GM23338 (cell line): ENCODE data around the gene HOXA5. TPM values are rescaled to one million over a fixed set of nuclear protein-coding genes. Genes with fewer than 3 reads are reported as not detected.
A peak's percentile ranks its signal among the peaks of the same experiment; 100 is the strongest.

Experiments used
- ATAC-seq: fragments of 200-7000 bp; cut with Tn5 transposase; 3 replicates; pipeline ENCODE4 v1.9.1; 2020
- DNase-seq: peaks from one replicate; pipeline ENCODE4 v3.0.0-alpha.2; 2015; ENCODE audit warnings: low spot score
- H2AFZ ChIP-seq: fragments of 200-600 bp; sonication (generic); 2 replicates; pipeline ENCODE4 v1.8.0; 2016; ENCODE audit warnings: antibody characterized with exemption, mild to moderate bottlenecking, moderate library complexity
- H3F3A ChIP-seq: fragments of 200-600 bp; sonication (generic); replicated peaks from 2 replicates; pipeline ENCODE4 v1.8.0; 2017; ENCODE audit warnings: antibody characterized with exemption, mixed run types, low read depth
- H3K27ac ChIP-seq: fragments of 200-600 bp; sonication (generic); 2 replicates; pipeline ENCODE4 v1.6.1; 2016; ENCODE audit warnings: low read depth
- H3K27me3 ChIP-seq: fragments of 200-600 bp; sonication (generic); 2 replicates; pipeline ENCODE4 v1.8.0; 2016; ENCODE audit warnings: mild to moderate bottlenecking, mixed run types, moderate library complexity; ENCODE audit not compliant: insufficient read depth
- H3K36me3 ChIP-seq: fragments of 200-600 bp; sonication (generic); 2 replicates; pipeline ENCODE4 v1.8.0; 2016; ENCODE audit warnings: mild to moderate bottlenecking; ENCODE audit not compliant: insufficient read depth
- H3K4me1 ChIP-seq: fragments of 200-600 bp; sonication (generic); 2 replicates; pipeline ENCODE4 v1.8.0; 2016; ENCODE audit warnings: mild to moderate bottlenecking, moderate library complexity; ENCODE audit not compliant: insufficient read depth
- H3K4me2 ChIP-seq: fragments of 200-600 bp; sonication (generic); 2 replicates; pipeline ENCODE4 v1.7.1; 2017; ENCODE audit warnings: mixed run types
- H3K4me3 ChIP-seq: fragments of 200-600 bp; sonication (generic); 2 replicates; pipeline ENCODE4 v1.6.1; 2016; ENCODE audit warnings: mixed run types
- H3K79me2 ChIP-seq: fragments of 200-600 bp; sonication (generic); replicated peaks from 2 replicates; pipeline ENCODE4 v1.8.0; 2017; ENCODE audit warnings: mild to moderate bottlenecking; ENCODE audit not compliant: insufficient read depth
- H3K9me2 ChIP-seq: fragments of 200-600 bp; sonication (generic); 2 replicates; pipeline ENCODE4 v1.8.0; 2017; ENCODE audit not compliant: insufficient read depth
- H4K20me1 ChIP-seq: fragments of 200-600 bp; sonication (generic); replicated peaks from 2 replicates; pipeline ENCODE4 v1.8.0; 2017; ENCODE audit warnings: mild to moderate bottlenecking; ENCODE audit not compliant: insufficient read depth
- H3K27ac Mint-ChIP-seq: 2 replicates; pipeline ENCODE4 v1.8.0; 2020; ENCODE audit warnings: inconsistent platforms, mild to moderate bottlenecking, moderate library complexity, mixed read lengths
- H3K27me3 Mint-ChIP-seq: 3 replicates; pipeline ENCODE4 v1.8.0; 2022; ENCODE audit warnings: low read depth, mild to moderate bottlenecking, moderate library complexity, mixed read lengths, inconsistent platforms; ENCODE audit not compliant: insufficient read depth, poor library complexity
- H3K36me3 Mint-ChIP-seq: 3 replicates; pipeline ENCODE4 v1.8.0; 2021; ENCODE audit warnings: low read depth, mild to moderate bottlenecking, inconsistent platforms, moderate library complexity, mixed read lengths
- H3K4me1 Mint-ChIP-seq: 3 replicates; pipeline ENCODE4 v1.8.0; 2020; ENCODE audit warnings: mild to moderate bottlenecking, inconsistent platforms, mixed read lengths
- H3K4me3 Mint-ChIP-seq: 3 replicates; pipeline ENCODE4 v1.8.0; 2021; ENCODE audit warnings: moderate library complexity, mild to moderate bottlenecking, inconsistent platforms, mixed read lengths
- H3K9me3 Mint-ChIP-seq: 3 replicates; pipeline ENCODE4 v1.8.0; 2020; ENCODE audit warnings: moderate library complexity, mild to moderate bottlenecking, inconsistent platforms, mixed read lengths
- CREB1 ChIP-seq: fragments of 250-450 bp; sonication (Bioruptor Pico); IDR thresholded peaks from 2 replicates; pipeline ENCODE4 v1.5.0; 2020; ENCODE audit warnings: low read depth, mild to moderate bottlenecking, moderate library complexity
- EZH2 ChIP-seq: fragments of 200-600 bp; sonication (generic); IDR thresholded peaks from one replicate; pipeline ENCODE4 v1.8.0; 2017; ENCODE audit warnings: antibody characterized with exemption, mild to moderate bottlenecking, low read depth; ENCODE audit not compliant: unreplicated experiment
- EZH2phosphoT487 ChIP-seq: fragments of 200-600 bp; sonication (generic); IDR thresholded peaks from one replicate; pipeline ENCODE4 v1.8.1; 2018; ENCODE audit warnings: antibody characterized with exemption; ENCODE audit not compliant: unreplicated experiment
- JUNB ChIP-seq: IDR thresholded peaks from one replicate; pipeline ENCODE4 v1.6.1; 2016; ENCODE audit warnings: antibody characterized with exemption; ENCODE audit not compliant: unreplicated experiment
- POLR2AphosphoS5 ChIP-seq: IDR thresholded peaks from 2 replicates; pipeline ENCODE4 v1.6.1; 2016; ENCODE audit warnings: antibody characterized with exemption, low read depth
- STAT1 ChIP-seq: IDR thresholded peaks from one replicate; pipeline ENCODE4 v1.6.1; 2016; ENCODE audit warnings: antibody characterized with exemption; ENCODE audit not compliant: unreplicated experiment
- ZNF114 ChIP-seq: fragments of 250-450 bp; sonication (Bioruptor Pico); IDR thresholded peaks from 2 replicates; pipeline ENCODE4 v1.5.0; 2020; ENCODE audit warnings: mild to moderate bottlenecking, moderate library complexity
- polyA plus RNA-seq: library from polyadenylated mRNA; unstranded; fragments of >200 nt; fragmentation: Nextera tagmentation; extraction: Ambion mirVana; gene quantifications from 2 replicates; pipeline ENCODE4 v1.2.1, GENCODE V29; 2016
- total RNA-seq: library from RNA; depleted of rRNA; stranded (reverse); fragments of >200 nt; shearing (Covaris generic); gene quantifications from 2 replicates; pipeline ENCODE4 v1.2.3, GENCODE V29; 2014
- TF ChIP-seq, protein P1 (sequence below): fragments of 250-450 bp; sonication (Bioruptor Pico); IDR thresholded peaks from 2 replicates; pipeline ENCODE4 v1.5.0; 2020; ENCODE audit warnings: mild to moderate bottlenecking, moderate library complexity
- TF ChIP-seq, protein P2 (sequence below), 2 experiments: fragments of 200-600 bp in 1 of 2; sonication (generic) in 1 of 2; conservative IDR thresholded peaks; 2 replicates each; pipeline versions ENCODE4 v1.5.1 to v1.6.1; 2016 to 2017; ENCODE audit warnings: antibody characterized with exemption in 2 of 2, low read depth in 2 of 2, mild to moderate bottlenecking in 2 of 2, moderate library complexity in 1 of 2
- TF ChIP-seq, protein P3 (sequence below): IDR thresholded peaks from 2 replicates; pipeline ENCODE4 v1.6.1; 2016; ENCODE audit warnings: antibody characterized with exemption
- TF ChIP-seq, protein P4 (sequence below): IDR thresholded peaks from one replicate; pipeline ENCODE4 v1.6.1; 2018; ENCODE audit warnings: antibody characterized with exemption; ENCODE audit not compliant: unreplicated experiment

HOXA5 gene
- total and polyA plus RNA-seq, 2 experiments from 2014 or later, result not detected

DNA sequence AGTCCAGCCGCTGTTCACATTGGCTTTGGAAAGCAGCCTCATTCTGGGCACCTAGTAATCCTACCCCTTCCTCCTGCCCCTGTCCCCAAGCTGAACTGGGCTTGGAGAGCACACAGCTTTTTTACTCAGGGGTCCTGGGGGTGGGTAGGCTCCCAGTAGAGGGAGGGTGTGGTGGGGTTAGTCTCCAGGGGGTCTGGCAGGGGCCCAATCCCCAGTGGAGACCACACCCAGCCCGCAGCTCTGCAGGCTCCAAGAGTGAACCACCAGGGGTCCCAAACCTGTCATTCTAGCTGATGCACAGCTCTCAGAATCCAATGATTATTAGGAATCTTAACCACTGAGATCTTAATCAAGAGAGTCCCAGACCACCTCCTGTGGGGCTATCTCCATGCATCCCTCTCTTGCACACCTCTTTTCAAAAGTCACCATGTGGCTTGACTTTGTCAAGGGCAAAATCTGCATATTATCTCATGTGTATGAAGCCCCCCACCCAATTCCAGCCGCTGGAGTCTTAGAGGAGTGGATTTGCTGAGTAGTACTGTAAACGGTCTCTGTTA is 38.9 kb upstream of the HOXA5 start:
- Mint-ChIP-seq H3K36me3 (no peaks in the 10 kb centered on the region), H3K4me1 (peaks cover 34% of the 10 kb centered on the region), H3K9me3 (peaks cover 7% of the 10 kb centered on the region; the same call in 2 of the 3 replicates), H3K27me3 (peaks cover 100% of the 10 kb centered on the region), H3K4me3 (no peak overlapping the region), H3K27ac (no peak overlapping the region)
- peaks cover 51% of the 10 kb centered on the region for H3F3A ChIP-seq
- no peak for DNase-seq
- H3K27me3 ChIP-seq, result peaks cover 100% of the 10 kb centered on the region
- H3K36me3 ChIP-seq, result no peaks in the 10 kb centered on the region
- H3K4me2 ChIP-seq, result peak overlapping the region; percentile 72; the same call in 1 of the 2 replicates
- H3K4me3 ChIP-seq, result no peak overlapping the region
- peaks cover 55% of the 10 kb centered on the region for H3K4me1 ChIP-seq
- H3K27ac ChIP-seq, result no peak overlapping the region
- H4K20me1 ChIP-seq, result peaks cover 64% of the 10 kb centered on the region
- no peak for TF ChIP-seq ZNF114 (CRISPR knock-in tag)
- no peak for TF ChIP-seq EZH2
- no peak for TF ChIP-seq STAT1
- TF ChIP-seq, protein P1, sequence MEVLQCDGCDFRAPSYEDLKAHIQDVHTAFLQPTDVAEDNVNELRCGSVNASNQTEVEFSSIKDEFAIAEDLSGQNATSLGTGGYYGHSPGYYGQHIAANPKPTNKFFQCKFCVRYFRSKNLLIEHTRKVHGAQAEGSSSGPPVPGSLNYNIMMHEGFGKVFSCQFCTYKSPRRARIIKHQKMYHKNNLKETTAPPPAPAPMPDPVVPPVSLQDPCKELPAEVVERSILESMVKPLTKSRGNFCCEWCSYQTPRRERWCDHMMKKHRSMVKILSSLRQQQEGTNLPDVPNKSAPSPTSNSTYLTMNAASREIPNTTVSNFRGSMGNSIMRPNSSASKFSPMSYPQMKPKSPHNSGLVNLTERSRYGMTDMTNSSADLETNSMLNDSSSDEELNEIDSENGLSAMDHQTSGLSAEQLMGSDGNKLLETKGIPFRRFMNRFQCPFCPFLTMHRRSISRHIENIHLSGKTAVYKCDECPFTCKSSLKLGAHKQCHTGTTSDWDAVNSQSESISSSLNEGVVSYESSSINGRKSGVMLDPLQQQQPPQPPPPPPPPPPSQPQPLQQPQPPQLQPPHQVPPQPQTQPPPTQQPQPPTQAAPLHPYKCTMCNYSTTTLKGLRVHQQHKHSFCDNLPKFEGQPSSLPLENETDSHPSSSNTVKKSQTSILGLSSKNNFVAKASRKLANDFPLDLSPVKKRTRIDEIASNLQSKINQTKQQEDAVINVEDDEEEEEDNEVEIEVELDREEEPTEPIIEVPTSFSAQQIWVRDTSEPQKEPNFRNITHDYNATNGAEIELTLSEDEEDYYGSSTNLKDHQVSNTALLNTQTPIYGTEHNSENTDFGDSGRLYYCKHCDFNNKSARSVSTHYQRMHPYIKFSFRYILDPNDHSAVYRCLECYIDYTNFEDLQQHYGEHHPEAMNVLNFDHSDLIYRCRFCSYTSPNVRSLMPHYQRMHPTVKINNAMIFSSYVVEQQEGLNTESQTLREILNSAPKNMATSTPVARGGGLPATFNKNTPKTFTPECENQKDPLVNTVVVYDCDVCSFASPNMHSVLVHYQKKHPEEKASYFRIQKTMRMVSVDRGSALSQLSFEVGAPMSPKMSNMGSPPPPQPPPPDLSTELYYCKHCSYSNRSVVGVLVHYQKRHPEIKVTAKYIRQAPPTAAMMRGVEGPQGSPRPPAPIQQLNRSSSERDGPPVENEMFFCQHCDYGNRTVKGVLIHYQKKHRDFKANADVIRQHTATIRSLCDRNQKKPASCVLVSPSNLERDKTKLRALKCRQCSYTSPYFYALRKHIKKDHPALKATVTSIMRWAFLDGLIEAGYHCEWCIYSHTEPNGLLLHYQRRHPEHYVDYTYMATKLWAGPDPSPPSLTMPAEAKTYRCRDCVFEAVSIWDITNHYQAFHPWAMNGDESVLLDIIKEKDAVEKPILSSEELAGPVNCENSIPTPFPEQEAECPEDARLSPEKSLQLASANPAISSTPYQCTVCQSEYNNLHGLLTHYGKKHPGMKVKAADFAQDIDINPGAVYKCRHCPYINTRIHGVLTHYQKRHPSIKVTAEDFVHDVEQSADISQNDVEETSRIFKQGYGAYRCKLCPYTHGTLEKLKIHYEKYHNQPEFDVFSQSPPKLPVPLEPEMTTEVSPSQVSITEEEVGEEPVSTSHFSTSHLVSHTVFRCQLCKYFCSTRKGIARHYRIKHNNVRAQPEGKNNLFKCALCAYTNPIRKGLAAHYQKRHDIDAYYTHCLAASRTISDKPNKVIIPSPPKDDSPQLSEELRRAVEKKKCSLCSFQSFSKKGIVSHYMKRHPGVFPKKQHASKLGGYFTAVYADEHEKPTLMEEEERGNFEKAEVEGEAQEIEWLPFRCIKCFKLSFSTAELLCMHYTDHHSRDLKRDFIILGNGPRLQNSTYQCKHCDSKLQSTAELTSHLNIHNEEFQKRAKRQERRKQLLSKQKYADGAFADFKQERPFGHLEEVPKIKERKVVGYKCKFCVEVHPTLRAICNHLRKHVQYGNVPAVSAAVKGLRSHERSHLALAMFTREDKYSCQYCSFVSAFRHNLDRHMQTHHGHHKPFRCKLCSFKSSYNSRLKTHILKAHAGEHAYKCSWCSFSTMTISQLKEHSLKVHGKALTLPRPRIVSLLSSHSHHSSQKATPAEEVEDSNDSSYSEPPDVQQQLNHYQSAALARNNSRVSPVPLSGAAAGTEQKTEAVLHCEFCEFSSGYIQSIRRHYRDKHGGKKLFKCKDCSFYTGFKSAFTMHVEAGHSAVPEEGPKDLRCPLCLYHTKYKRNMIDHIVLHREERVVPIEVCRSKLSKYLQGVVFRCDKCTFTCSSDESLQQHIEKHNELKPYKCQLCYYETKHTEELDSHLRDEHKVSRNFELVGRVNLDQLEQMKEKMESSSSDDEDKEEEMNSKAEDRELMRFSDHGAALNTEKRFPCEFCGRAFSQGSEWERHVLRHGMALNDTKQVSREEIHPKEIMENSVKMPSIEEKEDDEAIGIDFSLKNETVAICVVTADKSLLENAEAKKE (CRISPR knock-in tag), result no peak
- no peak for TF ChIP-seq JUNB
- TF ChIP-seq POLR2AphosphoS5, result no peak
- TF ChIP-seq CREB1 (CRISPR knock-in tag), result no peak
- TF ChIP-seq EZH2phosphoT487, result no peak
- TF ChIP-seq, protein P2, sequence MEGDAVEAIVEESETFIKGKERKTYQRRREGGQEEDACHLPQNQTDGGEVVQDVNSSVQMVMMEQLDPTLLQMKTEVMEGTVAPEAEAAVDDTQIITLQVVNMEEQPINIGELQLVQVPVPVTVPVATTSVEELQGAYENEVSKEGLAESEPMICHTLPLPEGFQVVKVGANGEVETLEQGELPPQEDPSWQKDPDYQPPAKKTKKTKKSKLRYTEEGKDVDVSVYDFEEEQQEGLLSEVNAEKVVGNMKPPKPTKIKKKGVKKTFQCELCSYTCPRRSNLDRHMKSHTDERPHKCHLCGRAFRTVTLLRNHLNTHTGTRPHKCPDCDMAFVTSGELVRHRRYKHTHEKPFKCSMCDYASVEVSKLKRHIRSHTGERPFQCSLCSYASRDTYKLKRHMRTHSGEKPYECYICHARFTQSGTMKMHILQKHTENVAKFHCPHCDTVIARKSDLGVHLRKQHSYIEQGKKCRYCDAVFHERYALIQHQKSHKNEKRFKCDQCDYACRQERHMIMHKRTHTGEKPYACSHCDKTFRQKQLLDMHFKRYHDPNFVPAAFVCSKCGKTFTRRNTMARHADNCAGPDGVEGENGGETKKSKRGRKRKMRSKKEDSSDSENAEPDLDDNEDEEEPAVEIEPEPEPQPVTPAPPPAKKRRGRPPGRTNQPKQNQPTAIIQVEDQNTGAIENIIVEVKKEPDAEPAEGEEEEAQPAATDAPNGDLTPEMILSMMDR (conservative IDR thresholded peaks at IDR 0.05; ENCODE audit: low read depth in 2 of 2), result no peak
- TF ChIP-seq, protein P3, sequence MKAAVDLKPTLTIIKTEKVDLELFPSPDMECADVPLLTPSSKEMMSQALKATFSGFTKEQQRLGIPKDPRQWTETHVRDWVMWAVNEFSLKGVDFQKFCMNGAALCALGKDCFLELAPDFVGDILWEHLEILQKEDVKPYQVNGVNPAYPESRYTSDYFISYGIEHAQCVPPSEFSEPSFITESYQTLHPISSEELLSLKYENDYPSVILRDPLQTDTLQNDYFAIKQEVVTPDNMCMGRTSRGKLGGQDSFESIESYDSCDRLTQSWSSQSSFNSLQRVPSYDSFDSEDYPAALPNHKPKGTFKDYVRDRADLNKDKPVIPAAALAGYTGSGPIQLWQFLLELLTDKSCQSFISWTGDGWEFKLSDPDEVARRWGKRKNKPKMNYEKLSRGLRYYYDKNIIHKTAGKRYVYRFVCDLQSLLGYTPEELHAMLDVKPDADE, result no peak
- TF ChIP-seq, protein P4, sequence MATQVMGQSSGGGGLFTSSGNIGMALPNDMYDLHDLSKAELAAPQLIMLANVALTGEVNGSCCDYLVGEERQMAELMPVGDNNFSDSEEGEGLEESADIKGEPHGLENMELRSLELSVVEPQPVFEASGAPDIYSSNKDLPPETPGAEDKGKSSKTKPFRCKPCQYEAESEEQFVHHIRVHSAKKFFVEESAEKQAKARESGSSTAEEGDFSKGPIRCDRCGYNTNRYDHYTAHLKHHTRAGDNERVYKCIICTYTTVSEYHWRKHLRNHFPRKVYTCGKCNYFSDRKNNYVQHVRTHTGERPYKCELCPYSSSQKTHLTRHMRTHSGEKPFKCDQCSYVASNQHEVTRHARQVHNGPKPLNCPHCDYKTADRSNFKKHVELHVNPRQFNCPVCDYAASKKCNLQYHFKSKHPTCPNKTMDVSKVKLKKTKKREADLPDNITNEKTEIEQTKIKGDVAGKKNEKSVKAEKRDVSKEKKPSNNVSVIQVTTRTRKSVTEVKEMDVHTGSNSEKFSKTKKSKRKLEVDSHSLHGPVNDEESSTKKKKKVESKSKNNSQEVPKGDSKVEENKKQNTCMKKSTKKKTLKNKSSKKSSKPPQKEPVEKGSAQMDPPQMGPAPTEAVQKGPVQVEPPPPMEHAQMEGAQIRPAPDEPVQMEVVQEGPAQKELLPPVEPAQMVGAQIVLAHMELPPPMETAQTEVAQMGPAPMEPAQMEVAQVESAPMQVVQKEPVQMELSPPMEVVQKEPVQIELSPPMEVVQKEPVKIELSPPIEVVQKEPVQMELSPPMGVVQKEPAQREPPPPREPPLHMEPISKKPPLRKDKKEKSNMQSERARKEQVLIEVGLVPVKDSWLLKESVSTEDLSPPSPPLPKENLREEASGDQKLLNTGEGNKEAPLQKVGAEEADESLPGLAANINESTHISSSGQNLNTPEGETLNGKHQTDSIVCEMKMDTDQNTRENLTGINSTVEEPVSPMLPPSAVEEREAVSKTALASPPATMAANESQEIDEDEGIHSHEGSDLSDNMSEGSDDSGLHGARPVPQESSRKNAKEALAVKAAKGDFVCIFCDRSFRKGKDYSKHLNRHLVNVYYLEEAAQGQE, result no peak
- H2AFZ ChIP-seq, result no peak overlapping the region
- ATAC-seq, result no peak
- H3K79me2 ChIP-seq, result no peaks in the 10 kb centered on the region
- no peaks in the 10 kb centered on the region for H3K9me2 ChIP-seq
